HG02973 (cell line): Measurements from ENCODE around the gene IGFN1.

Source experiments
- ATAC-seq: cut with Tn5 transposase; IDR thresholded peaks from one replicate; pipeline ENCODE4 v1.9.1; 2021; ENCODE audit warnings: moderate library complexity; ENCODE audit not compliant: unreplicated experiment

The IGFN1 gene

GRCh38 chr1:201184307-201185122, 6.1 kb upstream of the IGFN1 start:
- ATAC-seq, result no peak

GRCh38 chr1:201185123-201185453, 5.5 kb upstream of the IGFN1 start:
- ATAC-seq, result no peak

- no peak for ATAC-seq
Observed at GRCh38 chr1:201185527-201186128, 5.0 kb upstream of the IGFN1 start.

GRCh38 chr1:201186192-201186591, 4.4 kb upstream of the IGFN1 start:
- ATAC-seq, result no peak

- ATAC-seq, result no peak
Observed at GRCh38 chr1:201189085-201189484, 1.5 kb upstream of the IGFN1 start.

GRCh38 chr1:201190005-201190404, 619 bp upstream of the IGFN1 start:
- ATAC-seq, result no peak

- no peak for ATAC-seq
Observed at GRCh38 chr1:201191653-201192260, 1.1 kb downstream of the IGFN1 start.

GRCh38 chr1:201192261-201192788, 1.7 kb downstream of the IGFN1 start:
- no peak for ATAC-seq

- no peak for ATAC-seq
Observed at GRCh38 chr1:201194046-201194445, 3.4 kb downstream of the IGFN1 start.

- ATAC-seq, result no peak
Observed at GRCh38 chr1:201198598-201198997, 8.0 kb downstream of the IGFN1 start.

GRCh38 chr1:201205036-201205435, 14.4 kb downstream of the IGFN1 start:
- ATAC-seq, result no peak

- ATAC-seq, result no peak
Observed at GRCh38 chr1:201206176-201206575, 15.6 kb downstream of the IGFN1 start.

GRCh38 chr1:201207046-201207445, 16.4 kb downstream of the IGFN1 start:
- no peak for ATAC-seq

- ATAC-seq, result no peak
Observed at GRCh38 chr1:201208236-201208635, 17.6 kb downstream of the IGFN1 start.

- no peak for ATAC-seq
Observed at GRCh38 chr1:201212056-201212455, 21.4 kb downstream of the IGFN1 start.

- no peak for ATAC-seq
Observed at GRCh38 chr1:201212461-201213055, 21.9 kb downstream of the IGFN1 start.

- no peak for ATAC-seq
Observed at GRCh38 chr1:201213106-201213770, 22.6 kb downstream of the IGFN1 start.

GRCh38 chr1:201213926-201214325, 23.3 kb downstream of the IGFN1 start:
- no peak for ATAC-seq

- no peak for ATAC-seq
Observed at GRCh38 chr1:201214461-201214860, 23.8 kb downstream of the IGFN1 start.

GRCh38 chr1:201214886-201215285, 24.3 kb downstream of the IGFN1 start:
- no peak for ATAC-seq
